Endodermal cell (in vitro differentiated cells): ENCODE data around the gene RASD1. TPM values are rescaled to one million over a fixed set of nuclear protein-coding genes. Genes with fewer than 3 reads are reported as not detected.

Experiments
- DNase-seq: peaks from one replicate; pipeline ENCODE4 v3.0.0-alpha.2; 2017
- H3K27ac ChIP-seq: 2 replicates; pipeline ENCODE4 v1.5.1; 2013; ENCODE audit warnings: mild to moderate bottlenecking, low read depth, low read length, moderate library complexity
- H3K27me3 ChIP-seq: 2 replicates; pipeline ENCODE4 v1.6.1; 2013; ENCODE audit warnings: mild to moderate bottlenecking, low read length, moderate library complexity; ENCODE audit not compliant: insufficient read depth, control insufficient read depth, poor library complexity, severe bottlenecking
- H3K36me3 ChIP-seq: 2 replicates; pipeline ENCODE4 v1.7.0; 2013; ENCODE audit warnings: mild to moderate bottlenecking, low read length, moderate library complexity; ENCODE audit not compliant: control insufficient read depth, insufficient read depth
- H3K4me1 ChIP-seq: one replicate; pipeline ENCODE4 v1.7.0; 2013; ENCODE audit warnings: low read length; ENCODE audit not compliant: control insufficient read depth, insufficient read depth
- H3K4me3 ChIP-seq: 2 replicates; pipeline ENCODE4 v1.5.1; 2013; ENCODE audit warnings: mild to moderate bottlenecking, low read length, moderate library complexity
- H3K9ac ChIP-seq: 2 replicates; pipeline ENCODE4 v1.6.1; 2013; ENCODE audit warnings: mild to moderate bottlenecking, low read length, moderate library complexity; ENCODE audit not compliant: poor library complexity, severe bottlenecking; ENCODE audit errors: extremely low read depth
- H3K9me3 ChIP-seq: 2 replicates; pipeline ENCODE4 v1.6.1; 2013; ENCODE audit warnings: mild to moderate bottlenecking, low read length, moderate library complexity; ENCODE audit not compliant: control insufficient read depth
- H3K27ac Mint-ChIP-seq: 2 replicates; pipeline ENCODE4 v1.8.0; 2020; ENCODE audit warnings: mixed read lengths
- H3K27me3 Mint-ChIP-seq: 2 replicates; pipeline ENCODE4 v1.8.0; 2021; ENCODE audit warnings: mild to moderate bottlenecking, mixed read lengths; ENCODE audit not compliant: insufficient read depth
- H3K36me3 Mint-ChIP-seq: 2 replicates; pipeline ENCODE4 v1.8.0; 2020; ENCODE audit warnings: low read depth, mixed read lengths
- H3K4me1 Mint-ChIP-seq: 2 replicates; pipeline ENCODE4 v1.8.0; 2020; ENCODE audit warnings: mixed read lengths
- H3K4me3 Mint-ChIP-seq: 2 replicates; pipeline ENCODE4 v1.8.0; 2020; ENCODE audit warnings: mild to moderate bottlenecking, moderate library complexity, mixed read lengths
- H3K9me3 Mint-ChIP-seq: 2 replicates; pipeline ENCODE4 v1.8.0; 2020; ENCODE audit warnings: mild to moderate bottlenecking, mixed read lengths
- WGBS, 2 experiments: methylation state at CpG; one replicate each; pipeline versions ENCODE4 v1.1.5 to v1.1.7; 2013; ENCODE audit warnings: missing lambda C conversion rate in 2 of 2, mixed read lengths in 1 of 2; ENCODE audit not compliant: insufficient coverage in 1 of 2, insufficient read length in 1 of 2; 5-methylcytosine and 5-hydroxymethylcytosine counted together
- total RNA-seq, 2 donors: library from RNA; stranded (reverse); fragmentation: NEBNext Ultra II Directional in 1 of 2; extraction: Animal tissue kit (Norgen Biotek cat#: 25700) in 1 of 2; gene quantifications; 2 replicates in 1 of 2; 3 replicates in 1 of 2; pipeline ENCODE4 v1.2.1, GENCODE V29; 2021
- TF ChIP-seq, protein P1 (sequence below): fragments of 200-600 bp; sonication (generic); conservative IDR thresholded peaks from 2 replicates; pipeline ENCODE4 v1.5.0; 2021; ENCODE audit warnings: antibody characterized with exemption, mild to moderate bottlenecking

The RASD1 gene
- total RNA-seq, 2 donors from 2014 or later = 1.9 to 2.5 TPM

DNA sequence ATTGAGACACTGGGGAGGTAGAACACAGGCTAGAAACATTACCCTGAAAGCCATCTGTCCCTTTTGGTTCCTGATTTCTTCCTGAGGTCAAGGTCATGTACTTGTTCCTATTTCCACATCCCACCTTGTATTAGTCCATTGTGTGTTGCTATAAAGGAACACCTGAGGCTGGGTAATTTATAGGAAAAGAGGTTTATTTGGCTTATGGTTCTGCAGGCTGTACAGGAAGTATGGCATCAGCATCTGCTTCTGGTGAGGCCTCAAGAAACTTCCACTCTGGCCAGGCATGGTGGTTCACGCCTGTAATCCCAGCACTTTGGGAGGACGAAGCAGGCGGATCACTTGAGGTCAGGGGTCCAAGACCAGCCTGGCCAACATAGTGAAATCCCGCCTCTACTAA is 26.8 kb downstream of the RASD1 start:
- H3K27me3 Mint-ChIP-seq = peaks cover 24% of the 10 kb centered on the region

DNA sequence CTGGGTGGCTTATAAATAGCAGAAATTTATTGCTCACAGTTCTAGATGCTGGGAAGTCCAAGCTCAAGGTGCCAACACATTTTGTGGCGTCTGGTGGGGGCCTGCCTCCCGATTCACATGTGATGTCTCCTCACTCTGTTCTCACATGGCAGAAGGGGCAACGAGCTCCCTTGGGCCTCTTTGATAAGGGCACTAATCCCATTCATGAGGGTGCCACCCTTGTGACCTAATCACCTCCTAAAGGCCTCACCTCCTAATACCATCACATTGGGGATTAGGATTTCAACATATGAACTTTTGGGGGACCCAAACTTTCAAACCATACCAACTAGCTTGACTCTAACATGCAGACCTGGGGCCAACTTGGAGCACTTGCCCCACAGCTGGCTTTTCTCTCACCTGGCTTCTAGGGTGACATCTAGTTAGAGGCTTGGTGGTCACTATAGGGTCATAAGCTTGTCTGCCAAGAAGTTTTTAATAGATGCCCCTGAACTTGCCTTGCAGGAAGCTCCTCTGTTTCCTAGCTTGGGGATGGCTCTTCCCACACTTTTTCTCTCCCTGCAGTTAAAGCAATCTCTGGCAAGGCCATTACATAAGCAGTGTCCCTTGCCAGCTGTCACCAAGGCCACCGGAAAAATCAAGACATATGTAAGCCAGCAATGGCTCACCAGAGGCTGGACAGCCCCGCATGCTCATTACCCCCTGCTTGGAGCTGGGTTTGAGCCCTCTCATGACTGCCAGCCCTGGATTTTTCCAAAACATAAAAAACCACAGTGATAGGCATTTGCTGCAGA is 27.8 kb downstream of the RASD1 start:
- no peak for DNase-seq
- 85 to 92% methylated on average over 4 to 5 of the region's 5 CpGs for WGBS, 2 experiments
- no peaks in the 10 kb centered on the region for H3K4me1 ChIP-seq
- H3K4me3 Mint-ChIP-seq = no peak overlapping the region
- H3K36me3 Mint-ChIP-seq = no peaks in the 10 kb centered on the region
- no peak overlapping the region for H3K27ac ChIP-seq
- H3K9ac ChIP-seq = no peak overlapping the region
- H3K36me3 ChIP-seq = no peaks in the 10 kb centered on the region
- H3K4me3 ChIP-seq = no peak overlapping the region
- TF ChIP-seq, protein P1, sequence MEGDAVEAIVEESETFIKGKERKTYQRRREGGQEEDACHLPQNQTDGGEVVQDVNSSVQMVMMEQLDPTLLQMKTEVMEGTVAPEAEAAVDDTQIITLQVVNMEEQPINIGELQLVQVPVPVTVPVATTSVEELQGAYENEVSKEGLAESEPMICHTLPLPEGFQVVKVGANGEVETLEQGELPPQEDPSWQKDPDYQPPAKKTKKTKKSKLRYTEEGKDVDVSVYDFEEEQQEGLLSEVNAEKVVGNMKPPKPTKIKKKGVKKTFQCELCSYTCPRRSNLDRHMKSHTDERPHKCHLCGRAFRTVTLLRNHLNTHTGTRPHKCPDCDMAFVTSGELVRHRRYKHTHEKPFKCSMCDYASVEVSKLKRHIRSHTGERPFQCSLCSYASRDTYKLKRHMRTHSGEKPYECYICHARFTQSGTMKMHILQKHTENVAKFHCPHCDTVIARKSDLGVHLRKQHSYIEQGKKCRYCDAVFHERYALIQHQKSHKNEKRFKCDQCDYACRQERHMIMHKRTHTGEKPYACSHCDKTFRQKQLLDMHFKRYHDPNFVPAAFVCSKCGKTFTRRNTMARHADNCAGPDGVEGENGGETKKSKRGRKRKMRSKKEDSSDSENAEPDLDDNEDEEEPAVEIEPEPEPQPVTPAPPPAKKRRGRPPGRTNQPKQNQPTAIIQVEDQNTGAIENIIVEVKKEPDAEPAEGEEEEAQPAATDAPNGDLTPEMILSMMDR = no peak
- no peaks in the 10 kb centered on the region for H3K4me1 Mint-ChIP-seq
- H3K9me3 ChIP-seq = no peaks in the 10 kb centered on the region
- no peak overlapping the region for H3K27ac Mint-ChIP-seq
- H3K27me3 ChIP-seq = peaks cover 14% of the 10 kb centered on the region
- H3K27me3 Mint-ChIP-seq = peaks cover 29% of the 10 kb centered on the region
- no peaks in the 10 kb centered on the region for H3K9me3 Mint-ChIP-seq

More for the DNA sequence above, 26.8 kb downstream of the RASD1 start:
- Histone ChIP-seq H3K9me3 (no peaks in the 10 kb centered on the region), H3K4me1 (no peaks in the 10 kb centered on the region), H3K27me3 (peaks cover 14% of the 10 kb centered on the region), H3K9ac (no peak overlapping the region), H3K4me3 (no peak overlapping the region), H3K27ac (no peak overlapping the region), H3K36me3 (no peaks in the 10 kb centered on the region)
- TF ChIP-seq, protein P1 = no peak
- Mint-ChIP-seq H3K4me3 (no peak overlapping the region), H3K36me3 (no peaks in the 10 kb centered on the region), H3K4me1 (no peaks in the 10 kb centered on the region), H3K27ac (no peak overlapping the region), H3K9me3 (no peaks in the 10 kb centered on the region)
- WGBS, 2 experiments = 88 to 100% methylated on average over 1 to 4 of the region's 4 CpGs
- no peak for DNase-seq

DNA sequence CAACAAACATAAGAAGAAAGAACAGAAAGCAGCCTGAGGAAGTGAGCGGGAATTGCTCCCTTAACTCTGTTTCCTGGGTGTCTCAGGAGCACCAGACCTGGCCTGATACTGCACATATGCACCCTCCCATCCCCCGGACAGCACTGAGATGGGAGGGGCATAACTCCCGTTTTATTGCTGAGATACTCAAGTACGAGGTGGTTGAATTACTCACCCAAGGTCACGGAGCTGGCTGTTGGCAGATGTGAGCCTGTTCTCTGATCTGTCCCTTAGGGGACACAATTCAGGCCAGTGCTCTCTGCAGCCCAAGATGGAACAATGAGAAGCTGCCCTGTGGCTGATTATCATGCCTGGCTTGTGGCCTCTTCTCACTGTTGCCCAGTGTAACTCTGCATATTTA is 28.5 kb downstream of the RASD1 start:
- DNase-seq = no peak

More for the DNA sequence above, 28.5 kb downstream of the RASD1 start:
- no peaks in the 10 kb centered on the region for H3K36me3 Mint-ChIP-seq
- no peaks in the 10 kb centered on the region for H3K4me1 Mint-ChIP-seq
- no peak overlapping the region for H3K4me3 Mint-ChIP-seq
- Histone ChIP-seq H3K4me3 (no peak overlapping the region), H3K27me3 (peaks cover 12% of the 10 kb centered on the region), H3K36me3 (no peaks in the 10 kb centered on the region), H3K9ac (no peak overlapping the region), H3K4me1 (no peaks in the 10 kb centered on the region), H3K27ac (no peak overlapping the region), H3K9me3 (no peaks in the 10 kb centered on the region)
- peaks cover 25% of the 10 kb centered on the region for H3K27me3 Mint-ChIP-seq
- H3K9me3 Mint-ChIP-seq = no peaks in the 10 kb centered on the region
- TF ChIP-seq, protein P1 = no peak
- WGBS, 2 experiments = 89 to 91% methylated on average over 5 of the region's 5 CpGs
- H3K27ac Mint-ChIP-seq = no peak overlapping the region
